NCI-H82 treated with DMSO at 0.1 percent for 48 hours (cell line): Measurements from ENCODE around the gene CHAMP1.

Experiments
- DNase-seq: peaks from one replicate; lab custom pipeline; 2025; ENCODE audit not compliant: unreplicated experiment; lab: John Stamatoyannopoulos, UW

CHAMP1 gene, protein sequence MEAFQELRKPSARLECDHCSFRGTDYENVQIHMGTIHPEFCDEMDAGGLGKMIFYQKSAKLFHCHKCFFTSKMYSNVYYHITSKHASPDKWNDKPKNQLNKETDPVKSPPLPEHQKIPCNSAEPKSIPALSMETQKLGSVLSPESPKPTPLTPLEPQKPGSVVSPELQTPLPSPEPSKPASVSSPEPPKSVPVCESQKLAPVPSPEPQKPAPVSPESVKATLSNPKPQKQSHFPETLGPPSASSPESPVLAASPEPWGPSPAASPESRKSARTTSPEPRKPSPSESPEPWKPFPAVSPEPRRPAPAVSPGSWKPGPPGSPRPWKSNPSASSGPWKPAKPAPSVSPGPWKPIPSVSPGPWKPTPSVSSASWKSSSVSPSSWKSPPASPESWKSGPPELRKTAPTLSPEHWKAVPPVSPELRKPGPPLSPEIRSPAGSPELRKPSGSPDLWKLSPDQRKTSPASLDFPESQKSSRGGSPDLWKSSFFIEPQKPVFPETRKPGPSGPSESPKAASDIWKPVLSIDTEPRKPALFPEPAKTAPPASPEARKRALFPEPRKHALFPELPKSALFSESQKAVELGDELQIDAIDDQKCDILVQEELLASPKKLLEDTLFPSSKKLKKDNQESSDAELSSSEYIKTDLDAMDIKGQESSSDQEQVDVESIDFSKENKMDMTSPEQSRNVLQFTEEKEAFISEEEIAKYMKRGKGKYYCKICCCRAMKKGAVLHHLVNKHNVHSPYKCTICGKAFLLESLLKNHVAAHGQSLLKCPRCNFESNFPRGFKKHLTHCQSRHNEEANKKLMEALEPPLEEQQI

DNA sequence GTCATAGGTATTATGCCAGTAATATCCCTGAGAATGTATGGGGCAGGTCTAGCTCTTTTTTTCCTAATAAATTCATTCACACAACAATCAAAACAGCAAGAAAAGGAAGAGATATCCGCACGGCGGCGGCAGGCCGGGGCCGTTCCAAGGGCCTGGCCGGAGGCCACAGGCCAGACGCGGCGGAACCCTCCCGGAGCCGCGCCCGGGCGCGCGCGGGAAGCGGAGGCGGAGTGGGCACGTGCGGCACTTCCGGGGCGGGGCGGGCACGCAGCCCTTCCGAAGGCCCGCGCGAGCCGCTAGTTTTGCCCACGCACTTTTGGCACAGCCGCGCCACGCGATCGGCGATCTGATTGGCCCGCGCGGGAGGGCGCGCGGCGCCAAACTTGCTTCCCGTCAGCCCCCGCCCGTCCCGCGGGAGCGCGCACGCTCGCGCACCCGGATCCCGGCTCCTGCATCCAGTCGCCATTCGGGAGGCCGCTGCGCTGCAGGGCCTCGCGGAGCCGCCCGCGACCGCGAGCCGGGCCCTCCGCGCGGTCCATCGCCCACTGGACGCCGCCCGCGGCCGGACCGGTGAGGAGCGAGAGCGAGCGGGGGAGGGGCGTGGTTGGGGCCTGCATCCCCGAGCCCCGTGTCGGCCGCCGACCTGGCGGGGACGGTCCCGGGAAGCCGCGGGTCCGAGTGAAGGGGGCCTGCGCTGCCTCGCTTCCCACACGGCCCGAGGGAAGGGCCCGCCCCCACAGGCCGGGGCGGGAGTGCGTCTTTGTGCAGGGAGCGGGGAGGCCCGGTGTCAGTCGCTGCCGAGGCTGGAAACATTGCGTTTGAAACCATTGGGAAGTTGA is at the start of gene CHAMP1:
Gene CHAMP1 (plus strand): TSS at position 430 of the 839 bp plus-strand sequence. CDS start 9,340 bp downstream, outside the sequence.
- DNase-seq: peak; percentile 88

DNA sequence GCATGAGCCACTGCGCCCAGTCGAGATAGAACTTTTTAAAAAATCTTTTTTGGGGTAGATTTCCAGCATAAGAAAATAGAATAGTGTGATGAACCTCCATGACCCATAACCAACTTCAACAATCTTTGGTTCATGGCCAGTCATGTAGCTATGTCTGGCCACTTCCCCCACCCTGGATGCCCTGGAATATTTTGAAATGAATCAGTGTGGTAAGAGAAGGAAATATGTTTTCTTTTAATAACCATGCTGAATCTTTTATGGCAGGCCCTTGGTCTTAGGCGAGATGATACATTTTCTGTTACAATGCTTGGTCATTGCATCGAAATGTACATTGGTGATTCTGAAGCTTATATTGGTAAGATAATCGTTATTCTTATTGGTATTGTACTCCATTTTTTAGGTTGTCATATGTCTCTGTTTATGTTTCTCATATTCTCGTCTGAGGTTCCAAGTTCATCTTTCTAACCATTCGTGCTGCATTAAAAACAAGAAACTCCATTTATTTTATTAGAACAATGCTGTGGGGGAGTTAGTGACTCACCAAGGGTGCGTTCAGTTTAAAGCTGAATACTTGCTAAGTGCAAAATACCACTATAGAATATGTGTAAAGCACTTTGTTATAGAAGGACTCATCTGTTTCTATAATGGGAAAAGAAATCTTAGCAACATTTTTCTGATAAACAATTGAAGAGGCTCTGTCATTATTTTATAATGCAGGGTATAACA is 49.3 kb upstream of the CHAMP1 start:
- DNase-seq: no peak

DNA sequence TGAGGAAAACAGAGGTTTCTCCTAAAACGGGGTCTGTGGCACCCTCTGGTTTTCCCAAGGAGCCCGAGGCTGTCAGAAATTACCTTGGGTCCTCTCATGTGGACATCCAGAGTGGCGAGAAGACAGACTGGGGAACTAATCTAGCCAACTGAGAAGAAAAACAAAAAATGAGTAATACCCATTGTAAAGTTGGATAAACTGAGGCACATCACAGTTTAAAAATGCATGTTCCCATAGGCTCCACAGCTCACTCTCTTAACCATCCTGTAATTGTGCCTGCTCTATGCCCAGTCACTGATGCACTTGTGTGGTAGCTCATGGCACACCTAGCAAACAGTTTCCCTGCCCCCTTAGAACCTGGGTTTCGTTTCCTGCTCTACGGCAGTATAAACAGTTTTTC is 48.1 kb upstream of the CHAMP1 start:
- no peak for DNase-seq

DNA sequence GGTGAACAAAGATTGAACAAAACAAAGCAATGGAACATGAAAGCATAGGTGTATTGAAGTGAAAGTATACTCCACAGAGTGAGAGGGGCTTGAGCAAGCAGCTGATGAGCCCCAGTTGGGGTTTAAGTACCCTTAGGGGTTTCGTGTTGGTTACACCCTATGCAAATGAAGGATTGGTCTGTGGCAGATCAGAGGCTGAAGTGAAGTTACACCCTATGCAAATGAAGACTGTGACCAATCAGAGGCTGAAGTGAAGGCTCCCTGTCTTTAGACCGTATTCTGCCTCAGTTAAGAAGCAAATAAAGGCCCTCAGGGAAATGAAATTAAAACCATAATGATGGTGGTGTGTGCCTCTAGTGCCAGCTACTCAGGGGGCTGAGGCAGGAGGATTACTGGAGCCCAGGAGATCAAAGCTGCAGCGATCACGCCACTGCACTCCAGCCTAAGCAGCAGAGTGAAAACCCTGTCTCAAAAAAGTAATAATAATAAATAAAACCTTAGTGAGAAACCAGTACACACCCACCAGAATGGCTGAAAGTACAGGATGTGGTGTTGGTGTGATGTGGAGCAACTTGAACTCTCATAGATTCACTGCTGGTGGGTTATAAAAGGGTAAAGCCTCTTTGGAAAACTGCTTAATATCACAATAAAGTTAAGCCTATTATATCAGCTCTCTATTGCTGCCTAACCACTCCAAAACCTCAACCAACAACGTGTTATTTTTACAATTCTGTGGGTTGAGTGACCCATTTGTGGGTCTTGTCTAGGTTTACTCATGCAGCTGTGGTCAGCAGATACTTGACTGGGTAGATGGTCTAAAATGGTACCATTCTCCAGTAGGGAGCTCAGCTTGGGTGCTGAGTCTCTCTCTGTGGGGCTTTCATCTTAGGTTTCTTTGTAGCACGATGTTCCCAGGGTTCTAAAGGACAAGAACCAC is 45.7 kb upstream of the CHAMP1 start:
- DNase-seq: no peak

DNA sequence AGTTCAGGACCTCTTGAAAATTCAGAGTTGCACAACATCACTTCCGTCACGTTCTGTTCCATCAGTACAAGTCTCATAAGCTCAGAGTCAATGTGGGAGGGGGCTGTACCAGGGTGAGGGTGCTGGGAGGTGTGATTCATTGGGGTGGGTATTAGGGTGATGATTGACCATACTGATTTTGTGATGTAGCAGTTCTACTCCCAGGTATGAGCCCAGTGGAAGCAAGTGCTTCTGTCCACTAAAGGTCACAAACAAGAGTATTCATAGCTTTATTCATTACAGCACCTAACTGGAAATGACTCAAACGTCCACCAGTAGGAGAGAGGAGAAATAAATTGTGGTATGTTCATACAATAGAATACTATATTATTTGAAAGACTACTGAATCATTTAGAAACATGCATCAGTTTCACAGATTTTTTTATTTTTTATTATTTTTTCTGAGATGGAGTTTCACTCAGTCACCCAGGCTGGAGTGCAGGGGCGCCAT is 45.0 kb upstream of the CHAMP1 start:
- no peak for DNase-seq

DNA sequence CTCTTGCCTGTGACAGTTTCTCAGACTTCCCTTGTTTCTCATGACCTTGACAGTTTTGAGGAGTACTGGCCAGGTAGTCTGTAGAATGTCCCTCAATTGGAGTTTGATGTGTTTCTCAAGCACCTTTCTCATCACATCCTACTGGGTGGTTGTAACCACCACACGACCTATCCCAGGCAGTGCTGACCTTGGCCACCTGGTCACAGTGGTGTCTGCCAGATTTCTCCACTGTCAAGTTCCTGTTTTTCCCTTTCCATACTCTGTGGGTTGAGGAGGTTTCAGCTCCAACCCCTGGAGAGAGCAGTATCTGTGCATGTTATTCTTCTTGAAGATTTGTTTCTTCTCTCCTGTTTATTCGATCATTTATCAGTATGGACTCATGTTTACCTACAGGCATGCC is 41.3 kb upstream of the CHAMP1 start:
- DNase-seq: no peak

DNA sequence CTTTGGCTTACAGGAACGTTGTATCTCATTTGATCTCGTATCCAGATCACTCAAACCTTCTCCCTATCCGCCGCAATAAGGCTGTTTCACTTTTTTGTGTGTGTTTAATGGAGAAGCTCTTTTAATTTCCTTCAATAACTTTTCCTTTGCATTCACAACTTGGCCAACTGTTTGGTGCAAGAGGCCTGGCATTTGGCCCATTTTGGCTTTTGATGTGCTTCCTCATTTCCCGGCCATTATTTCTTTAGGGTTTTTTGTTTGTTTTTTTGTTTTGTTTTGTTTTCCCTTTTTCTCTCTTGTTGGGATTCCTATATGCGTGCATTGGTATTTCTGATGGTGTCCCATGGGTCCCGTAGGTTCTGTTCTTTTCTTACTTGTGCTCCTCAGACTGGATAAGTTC is 39.0 kb upstream of the CHAMP1 start:
- no peak for DNase-seq

DNA sequence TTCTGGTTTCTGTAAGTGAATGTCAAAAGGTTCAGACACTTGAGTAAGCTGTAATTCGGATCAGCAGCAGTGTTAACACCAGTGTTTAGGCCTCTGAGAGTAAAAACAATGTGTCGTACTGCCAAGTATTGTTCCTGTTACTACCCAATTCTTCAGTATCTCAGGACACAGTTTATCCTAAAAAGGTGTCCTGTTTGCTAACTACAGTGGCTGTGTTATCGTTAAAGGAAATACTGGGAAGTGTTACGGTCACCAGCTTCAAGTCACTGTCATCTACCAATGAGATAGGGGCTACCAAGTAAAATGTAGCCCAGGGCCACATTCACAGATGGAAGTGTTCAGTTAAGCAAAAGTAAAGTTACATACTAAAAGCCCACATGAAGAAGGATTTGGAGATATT is 35.2 kb upstream of the CHAMP1 start:
- DNase-seq: no peak

DNA sequence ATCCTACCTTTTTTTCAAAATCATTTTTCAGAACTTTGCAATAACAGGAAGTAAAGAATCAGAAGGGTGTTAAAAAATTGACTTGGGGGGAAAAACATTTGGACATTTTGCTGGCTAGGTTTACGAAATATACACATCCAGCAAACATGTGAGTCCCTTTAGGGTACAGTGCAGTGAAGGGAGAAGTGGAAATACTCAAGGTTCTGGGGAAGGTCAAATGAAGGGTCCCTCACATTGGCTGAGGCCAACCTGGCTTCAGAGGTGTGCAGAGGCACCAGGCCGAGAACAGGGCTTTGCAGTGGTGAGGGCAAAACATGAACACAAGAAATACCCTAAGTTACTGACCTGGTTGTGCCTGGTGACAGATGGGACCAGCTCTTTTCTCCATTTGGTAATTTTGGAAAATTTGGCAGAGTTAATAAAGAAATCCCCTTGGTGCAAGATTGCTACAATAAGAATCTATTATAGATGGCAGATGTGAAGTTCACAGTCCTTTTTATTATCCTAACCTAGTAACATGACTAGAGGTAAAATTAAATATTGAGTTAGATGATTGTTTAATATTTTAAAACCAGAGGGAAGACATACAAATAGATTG is 34.4 kb upstream of the CHAMP1 start:
- DNase-seq: no peak

DNA sequence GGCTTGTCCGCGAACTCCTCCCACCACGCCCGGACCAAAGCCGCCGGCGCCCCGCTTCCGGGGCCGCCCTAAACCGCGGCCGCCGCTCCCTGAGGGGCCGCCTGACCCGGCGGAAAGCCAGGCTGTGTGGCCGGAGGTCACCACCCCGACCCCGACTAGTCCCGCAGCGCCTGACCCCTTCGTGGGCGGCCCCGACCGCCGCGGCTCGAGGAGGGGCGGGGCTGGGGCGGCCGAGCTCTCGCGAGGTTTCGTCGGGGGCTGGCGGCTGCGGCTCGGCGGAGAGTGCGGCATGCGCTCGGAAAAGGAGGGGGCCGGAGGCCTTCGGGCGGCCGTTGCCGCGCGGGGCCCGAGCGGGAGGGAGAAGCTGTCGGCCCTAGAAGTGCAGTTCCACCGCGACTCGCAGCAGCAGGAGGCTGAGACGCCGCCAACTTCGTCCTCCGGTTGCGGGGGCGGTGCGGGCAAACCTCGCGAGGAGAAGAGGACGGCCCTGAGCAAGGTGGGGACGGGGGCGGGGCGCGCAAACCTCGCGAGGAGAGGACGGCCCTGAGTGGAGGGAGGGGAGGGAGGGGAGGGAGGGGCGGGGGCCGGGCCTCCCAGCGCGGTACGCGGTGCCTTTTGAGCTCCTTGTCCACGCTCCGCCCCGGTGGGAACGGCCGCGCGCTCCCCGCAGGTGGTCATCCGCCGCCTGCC is 32.8 kb upstream of the CHAMP1 start, which contains the start of gene UPF3A:
Gene UPF3A (plus strand): TSS at position 251 of the 690 bp plus-strand sequence. CDS start 39 bp downstream, at position 290.
- peak; percentile 63 for DNase-seq

DNA sequence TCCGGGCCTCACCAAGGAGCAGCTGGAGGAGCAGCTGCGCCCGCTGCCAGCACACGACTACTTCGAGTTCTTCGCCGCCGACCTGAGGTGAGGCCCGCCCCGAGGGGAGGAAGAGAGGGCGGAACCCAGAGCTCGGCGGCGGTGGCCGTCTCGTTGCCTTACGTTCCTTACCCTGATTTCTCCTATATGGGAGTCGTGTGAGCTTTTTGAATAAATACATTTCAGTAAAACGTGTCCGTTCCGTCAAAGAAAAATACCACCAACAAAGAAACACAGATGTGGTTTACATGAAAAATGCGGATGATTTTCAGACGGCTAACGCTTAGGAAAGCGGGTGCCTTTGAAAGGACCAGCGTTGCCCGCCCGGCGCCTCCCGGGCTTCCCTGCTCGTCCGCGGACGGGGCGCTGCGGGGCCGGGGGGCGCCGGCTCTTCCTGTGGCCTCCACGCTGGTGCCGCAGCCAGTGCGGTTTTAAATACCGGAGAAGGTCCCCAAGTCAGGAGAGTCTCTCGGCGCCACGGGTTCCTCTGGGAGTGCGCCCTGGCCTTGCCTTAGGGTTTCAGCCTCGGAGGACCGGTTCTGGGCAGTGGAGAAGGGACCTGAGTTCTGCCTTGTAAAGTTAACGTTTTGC is 32.1 kb upstream of the CHAMP1 start:
- peak; percentile 61 for DNase-seq

DNA sequence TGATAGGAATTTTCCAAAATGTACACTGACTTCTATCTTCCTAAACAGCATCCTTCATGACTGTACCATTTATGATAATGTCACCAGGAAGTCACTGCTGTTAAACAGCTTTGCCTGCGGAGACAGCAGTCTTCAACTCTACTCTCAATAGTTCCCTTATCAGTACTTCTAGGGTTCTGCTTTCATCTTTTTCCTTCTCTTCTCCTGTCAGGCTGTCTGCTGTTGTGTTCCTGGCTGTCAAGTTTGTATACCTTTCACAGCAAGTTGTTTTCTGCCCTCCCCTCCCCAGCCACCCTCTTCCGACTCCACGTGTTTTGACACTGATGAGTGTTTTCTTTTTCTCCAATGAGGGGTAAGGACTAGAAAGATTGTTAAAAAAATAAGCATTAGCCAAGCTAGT is 30.7 kb upstream of the CHAMP1 start:
- DNase-seq: no peak

DNA sequence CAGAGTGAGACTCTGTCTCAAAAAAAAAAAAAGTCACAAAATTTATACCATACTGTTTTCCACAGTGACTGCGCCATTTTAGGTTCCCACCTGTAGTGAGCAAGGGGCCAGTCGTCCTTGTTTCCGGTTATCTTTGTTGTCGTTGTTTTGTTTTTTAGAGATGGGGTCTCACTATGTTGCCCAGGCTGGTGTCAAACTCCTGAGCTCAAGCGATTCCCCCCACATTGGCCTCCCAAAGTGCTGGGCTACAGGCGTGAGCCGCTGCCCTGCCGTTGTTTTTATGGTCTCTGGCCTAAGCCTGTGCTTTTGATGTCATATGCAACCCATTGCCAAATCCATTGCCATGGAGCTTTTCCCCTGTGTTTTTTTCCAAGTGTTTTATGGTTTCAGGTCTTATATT is 29.6 kb upstream of the CHAMP1 start:
- DNase-seq: no peak

DNA sequence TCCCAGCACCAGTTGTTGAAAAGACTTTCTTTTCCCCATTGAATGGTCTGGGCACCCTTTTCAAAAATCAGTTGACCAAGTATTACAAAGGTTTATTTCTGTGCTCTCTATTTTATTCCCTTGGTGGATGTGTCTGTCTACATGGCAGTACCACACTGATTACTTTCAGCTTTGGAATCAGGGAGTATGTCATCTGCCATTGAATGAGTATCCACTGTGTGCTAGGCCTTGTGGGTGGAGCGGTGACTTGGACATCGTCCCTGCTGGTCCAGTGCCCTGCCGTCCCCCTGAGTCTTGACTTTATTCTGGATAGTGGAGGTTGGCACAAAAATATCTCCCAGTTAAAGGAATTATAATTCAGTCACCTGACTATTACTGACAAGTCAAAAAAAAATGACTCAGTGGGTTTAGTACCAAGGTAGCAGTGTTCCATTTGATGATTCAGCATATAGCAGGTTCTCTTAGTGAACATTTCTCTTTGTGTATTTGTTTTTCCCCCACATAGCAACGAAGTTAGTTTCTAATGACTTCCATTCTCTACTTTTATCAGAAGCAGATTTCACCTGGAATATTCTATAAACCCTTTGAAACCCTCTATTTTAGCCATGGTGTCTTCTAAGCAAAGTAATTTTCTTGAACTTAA is 29.0 kb upstream of the CHAMP1 start:
- no peak for DNase-seq

DNA sequence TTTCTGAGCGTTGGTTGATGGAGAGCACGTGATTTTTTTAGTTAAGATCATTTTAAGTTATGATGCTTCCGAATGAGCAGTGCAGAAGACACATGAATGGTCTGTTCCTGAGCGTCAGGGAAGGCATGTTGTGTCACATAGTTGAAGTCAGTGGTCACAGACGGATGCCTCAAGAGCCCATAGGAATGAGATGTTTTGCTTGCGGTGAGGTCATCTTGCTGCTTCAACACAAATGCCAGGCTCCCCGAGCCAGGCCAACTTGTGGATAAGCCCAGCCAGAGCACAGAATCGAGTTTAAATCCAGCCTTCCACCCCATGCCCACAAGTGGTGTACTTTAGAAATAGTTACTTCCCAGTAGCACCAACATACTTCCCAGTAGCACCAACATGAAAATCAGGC is 27.5 kb upstream of the CHAMP1 start:
- DNase-seq: no peak

DNA sequence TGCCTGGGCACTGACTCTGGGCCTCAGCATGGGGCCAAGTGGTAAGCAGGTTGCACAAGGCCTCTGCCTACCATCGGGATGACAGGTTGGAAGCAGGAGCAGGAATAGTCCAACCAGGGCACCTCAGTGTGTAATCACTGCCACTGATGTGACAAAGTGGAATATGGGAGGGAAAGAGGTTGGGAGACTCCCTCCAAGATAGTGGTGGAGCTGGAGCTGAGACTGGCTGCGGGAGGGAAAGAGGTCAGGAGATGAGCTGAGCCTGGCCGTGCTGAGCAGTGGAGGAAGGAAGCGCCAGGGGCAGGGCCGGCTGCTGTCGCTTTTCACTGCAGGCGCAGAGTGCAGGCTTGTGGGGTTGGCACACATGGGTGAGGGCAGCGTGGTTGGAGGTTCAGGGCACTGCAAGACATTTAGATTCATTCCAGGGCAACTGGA is 26.1 kb upstream of the CHAMP1 start:
- no peak for DNase-seq

DNA sequence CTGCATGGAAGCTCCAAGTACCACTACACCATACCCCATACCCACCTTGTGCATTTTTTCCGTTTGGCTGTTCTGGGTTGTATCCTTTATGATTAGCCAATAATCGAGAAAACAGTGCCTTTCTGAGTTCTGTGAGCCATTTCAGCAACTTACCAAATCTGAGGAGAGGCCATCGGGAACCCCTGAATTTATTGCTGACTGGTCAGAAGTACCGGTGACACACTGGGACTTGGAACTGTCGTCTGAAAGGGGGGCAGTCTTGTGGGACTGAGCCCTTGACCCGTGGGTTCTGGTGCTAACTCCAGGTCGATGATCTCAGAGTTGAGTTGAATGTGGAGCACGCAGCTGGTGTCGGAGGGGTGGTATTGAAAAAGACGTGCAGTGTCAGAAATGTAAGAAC is 17.9 kb upstream of the CHAMP1 start:
- DNase-seq: no peak
